DMS 273 (cell line): Measurements from ENCODE around the gene STAT2.
A peak's percentile ranks its signal among the peaks of the same experiment; 100 is the strongest.
"Not testable (repeated sequence)": the region's sequence is repeated elsewhere in the genome, so short reads cannot be mapped to it uniquely, and the experiment has no call there.

Source experiments
- DNase-seq: peaks from one replicate; lab custom pipeline; 2025; ENCODE audit not compliant: unreplicated experiment; lab: John Stamatoyannopoulos, UW

Gene STAT2

GRCh38 chr12:56332512-56333196, 27.3 kb downstream of the STAT2 start:
- no peak for DNase-seq

GRCh38 chr12:56330936-56331490, 28.9 kb downstream of the STAT2 start:
- DNase-seq = no peak

GRCh38 chr12:56326533-56326932, 33.4 kb downstream of the STAT2 start:
- no peak for DNase-seq

DNA sequence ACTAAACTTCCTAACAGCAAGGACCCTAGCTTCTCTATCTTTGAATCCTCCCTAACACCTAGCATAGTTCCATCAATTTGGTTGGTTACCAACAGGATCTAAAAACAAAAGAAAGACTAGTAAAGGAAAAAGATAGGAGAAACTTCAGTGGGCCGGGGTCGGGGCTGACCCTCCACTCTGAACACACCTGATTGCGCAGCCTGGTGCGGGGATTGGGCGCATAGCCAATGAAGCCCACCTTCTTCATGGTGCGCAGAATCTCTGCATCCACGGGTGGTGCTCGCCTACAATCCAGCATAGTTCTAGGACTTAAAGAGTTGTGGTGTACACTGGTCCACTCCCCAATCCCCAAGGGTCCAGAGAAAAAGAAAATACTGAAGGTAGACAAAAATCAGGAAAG, 33.8 kb downstream of the STAT2 start:
- no peak for DNase-seq

- no peak for DNase-seq
Observed at GRCh38 chr12:56324206-56324605, 35.7 kb downstream of the STAT2 start.

GRCh38 chr12:56321610-56322009, 38.3 kb downstream of the STAT2 start:
- not testable (repeated sequence) for DNase-seq

DNA sequence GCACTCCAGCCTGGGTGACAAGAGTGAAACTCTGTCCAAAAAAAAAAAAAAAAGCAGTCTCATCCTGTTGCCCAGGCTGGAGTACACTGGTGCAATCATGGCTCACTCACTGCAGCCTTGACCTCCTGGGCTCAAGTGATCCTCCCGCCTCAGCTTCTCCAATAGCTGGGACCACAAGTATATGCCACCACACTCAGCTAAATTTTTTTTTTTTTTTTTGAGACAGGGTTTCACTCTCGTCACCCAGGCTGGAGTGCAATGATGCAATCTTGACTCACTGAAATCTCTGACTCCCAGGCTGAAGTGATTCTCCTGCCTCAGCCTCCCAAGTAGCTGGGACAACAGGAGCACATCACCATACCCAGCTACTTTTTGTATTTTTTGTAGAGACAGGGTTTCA, 38.9 kb downstream of the STAT2 start:
- no peak for DNase-seq

DNA sequence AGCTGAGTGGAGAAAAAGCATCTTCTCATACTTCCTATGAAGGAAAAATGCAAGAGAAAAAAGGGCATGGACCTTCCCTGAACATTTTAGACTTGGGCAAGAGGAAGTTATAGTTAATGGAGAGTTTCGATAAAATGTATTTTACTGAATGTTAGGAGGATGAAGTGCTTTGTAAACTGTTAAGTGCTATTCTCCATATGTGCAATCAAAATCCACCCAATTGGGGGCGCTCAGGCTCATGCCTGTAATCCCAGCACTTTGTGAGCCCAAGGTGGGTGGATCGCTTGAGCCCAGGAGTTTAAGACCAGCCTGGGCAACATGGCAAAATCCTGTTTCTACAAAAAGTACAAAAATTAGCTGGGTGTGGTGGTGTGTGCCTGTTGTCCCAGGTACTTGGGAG, 42.2 kb downstream of the STAT2 start:
- DNase-seq = no peak

- peak; percentile 97 for DNase-seq
Observed at GRCh38 chr12:56315622-56316473, 44.1 kb downstream of the STAT2 start, which contains the start of gene CNPY2. TSS of gene CNPY2 (minus strand) at chr12:56315988. CDS start at chr12:56315217, 771 bp downstream.

DNA sequence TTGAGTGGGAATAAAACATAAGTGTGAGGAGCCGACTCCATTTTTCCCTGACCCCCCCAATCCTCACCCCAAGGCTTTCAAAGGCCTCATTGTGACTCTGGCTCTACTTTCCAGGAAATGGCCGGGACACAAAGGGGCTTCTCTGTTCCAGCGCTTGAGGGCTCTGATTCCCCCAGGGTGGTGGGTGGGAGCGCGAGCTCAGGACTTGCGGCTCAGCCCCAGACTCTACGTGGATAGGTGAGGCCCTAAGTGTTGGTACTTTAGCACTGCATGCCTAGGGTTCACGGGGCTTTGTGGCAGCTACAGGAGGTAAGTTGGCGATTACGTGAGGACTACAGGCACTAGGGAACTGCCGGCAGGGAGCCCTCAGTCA, 44.7 kb downstream of the STAT2 start:
- no peak for DNase-seq

- no peak for DNase-seq
Observed at GRCh38 chr12:56311003-56311402, 48.9 kb downstream of the STAT2 start.

GRCh38 chr12:56308714-56309113, 51.2 kb downstream of the STAT2 start:
- DNase-seq = no peak

DNA sequence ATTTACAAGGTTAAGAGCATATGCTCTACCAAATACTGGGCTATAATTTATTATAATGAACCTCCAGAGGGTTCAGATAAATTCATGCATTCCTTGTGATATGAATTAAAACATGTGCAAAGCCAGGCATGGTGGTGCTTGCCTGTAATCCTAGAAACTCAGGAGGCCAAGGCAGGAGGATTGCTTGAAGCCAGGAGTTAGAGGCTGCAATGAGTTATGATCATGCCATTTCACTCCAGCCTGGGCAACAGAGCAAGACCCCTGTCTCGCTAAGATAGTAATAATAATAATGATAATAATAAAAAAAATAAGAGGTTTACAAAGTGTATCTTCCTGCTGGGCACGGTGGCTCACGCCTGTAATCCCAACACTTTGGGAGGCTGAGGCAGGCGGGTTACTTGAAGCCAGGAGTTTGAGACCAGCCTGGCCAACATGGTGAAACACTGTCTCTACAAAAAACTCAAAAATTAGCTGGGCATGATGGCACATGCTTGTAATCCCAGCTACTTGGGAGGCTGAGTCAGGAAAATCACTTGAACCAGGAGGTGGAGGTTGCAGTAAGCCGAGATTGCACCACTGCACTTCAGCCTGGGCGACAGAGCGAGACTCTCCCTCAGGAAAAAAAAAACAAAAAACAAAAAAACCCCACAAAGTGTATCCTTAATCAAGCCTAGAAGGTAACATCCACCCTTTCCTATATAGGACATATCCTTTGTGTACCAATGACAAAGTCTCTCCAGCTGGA, 52.5 kb downstream of the STAT2 start:
- no peak for DNase-seq

DNA sequence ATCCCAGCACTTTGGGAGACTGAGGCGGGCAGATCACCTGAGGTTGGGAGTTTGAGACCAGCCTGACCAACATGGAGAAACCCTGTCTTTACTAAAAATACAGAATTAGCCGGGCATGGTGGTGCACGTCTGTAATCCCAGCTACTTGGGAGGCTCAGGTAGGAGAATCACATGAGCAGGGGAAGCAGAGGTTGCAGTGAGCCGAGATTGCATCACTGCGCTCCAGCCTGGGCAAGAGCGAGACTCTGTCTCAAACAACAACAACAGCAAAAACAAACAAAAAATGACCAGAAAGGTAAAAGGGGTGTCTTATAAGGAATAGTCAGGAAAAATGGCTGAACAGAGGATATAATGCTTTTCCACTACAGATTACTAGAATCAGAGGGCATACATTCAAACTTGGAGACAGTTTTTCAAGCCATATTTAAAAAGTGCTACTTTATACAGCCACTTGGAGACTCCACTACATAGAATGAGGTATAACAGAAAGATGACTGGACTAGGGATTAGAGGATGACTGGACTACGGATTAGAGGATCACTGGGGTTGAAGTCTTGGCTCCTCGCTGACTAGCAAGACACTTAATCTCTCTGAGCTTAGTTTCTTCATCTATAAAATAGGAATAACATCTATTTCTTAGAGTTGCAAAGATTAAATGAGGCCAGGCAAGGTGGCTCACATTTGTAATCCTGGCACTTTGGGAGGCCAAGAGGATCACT, 54.9 kb downstream of the STAT2 start:
- no peak for DNase-seq

GRCh38 chr12:56304276-56304675, 55.6 kb downstream of the STAT2 start:
- no peak for DNase-seq

DNA sequence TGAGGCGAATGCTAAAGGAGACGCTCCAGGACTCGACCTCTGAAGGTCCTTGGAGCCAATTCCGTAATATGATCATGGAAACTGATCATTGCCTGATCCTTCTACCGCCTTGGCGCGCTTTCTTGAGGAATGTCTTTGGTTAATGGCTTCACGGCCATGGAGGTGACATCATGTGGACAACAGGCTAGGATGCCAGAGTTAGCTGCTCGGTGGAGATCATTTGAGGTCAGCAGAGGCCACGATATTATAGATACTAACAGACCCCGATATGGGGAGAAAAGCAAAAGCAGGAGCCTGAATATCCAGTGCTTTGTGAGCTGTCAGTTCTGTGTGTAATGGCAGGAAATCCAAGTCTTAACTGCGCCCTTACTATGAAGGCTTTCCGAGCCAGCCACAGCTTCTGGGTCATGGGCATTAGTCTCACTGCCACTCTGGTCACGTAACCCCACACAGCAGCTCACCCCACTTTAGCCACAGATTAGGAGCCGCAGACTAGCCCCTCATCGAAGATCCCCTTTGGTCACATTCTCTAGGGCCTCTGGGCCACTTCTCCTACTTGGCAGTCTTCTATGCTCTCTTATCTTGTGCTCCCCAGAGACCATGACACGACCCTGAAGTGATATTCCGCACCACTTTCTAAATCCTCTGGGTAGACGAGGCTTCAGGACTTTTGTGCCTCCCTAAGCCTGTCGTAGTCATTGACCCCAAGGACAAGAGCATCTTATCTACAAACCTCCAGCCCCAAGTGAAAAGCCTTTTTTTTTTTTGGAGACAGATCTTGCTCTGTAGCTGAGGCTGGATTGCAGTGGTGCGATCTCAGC, 59.1 kb downstream of the STAT2 start:
- no peak for DNase-seq

DNA sequence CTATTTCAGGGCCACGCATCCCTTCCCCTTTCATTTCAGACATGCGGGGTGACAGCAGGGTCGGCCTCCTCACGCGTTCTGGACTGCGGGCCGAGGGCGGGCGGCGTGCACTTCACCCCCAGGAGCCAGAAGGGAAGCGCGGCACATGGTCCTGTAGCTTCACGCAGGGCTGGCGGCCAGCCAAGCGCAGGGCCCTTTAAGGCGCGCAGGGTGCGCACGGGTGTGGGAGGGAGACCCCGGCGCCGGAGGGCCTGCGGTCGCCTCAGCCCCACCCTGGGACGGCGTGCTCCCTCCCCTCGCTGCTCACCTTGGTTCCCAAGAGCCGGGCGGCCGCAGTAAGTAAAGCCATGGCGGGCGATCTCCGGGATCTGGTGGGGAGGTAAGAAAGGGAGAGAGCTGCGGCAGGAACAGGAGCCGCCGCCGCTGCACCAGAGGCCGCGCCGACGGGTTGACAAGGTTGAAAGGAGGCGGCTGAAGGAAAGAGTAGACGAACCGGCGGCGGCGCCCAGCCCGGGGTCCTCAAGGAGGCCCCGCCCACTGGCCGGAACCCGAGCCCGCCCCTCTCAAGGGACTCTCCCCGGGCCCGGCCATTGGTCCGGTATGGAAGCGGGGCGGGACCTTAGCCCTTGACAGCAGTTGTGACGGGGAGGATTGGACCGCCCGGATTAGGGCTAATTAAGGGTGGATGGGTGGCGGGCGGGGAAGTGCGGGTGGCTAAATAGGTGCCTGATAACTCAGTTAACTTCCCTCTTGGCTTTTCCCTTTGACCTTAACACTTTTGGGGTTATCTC, 59.9 kb downstream of the STAT2 start, which contains the start of gene CS:
Gene CS, minus strand, starts transcription at position 478 of the 791 bp plus-strand sequence. Its CDS starts 129 bp downstream, at position 349.
- peak; percentile 98 for DNase-seq

DNA sequence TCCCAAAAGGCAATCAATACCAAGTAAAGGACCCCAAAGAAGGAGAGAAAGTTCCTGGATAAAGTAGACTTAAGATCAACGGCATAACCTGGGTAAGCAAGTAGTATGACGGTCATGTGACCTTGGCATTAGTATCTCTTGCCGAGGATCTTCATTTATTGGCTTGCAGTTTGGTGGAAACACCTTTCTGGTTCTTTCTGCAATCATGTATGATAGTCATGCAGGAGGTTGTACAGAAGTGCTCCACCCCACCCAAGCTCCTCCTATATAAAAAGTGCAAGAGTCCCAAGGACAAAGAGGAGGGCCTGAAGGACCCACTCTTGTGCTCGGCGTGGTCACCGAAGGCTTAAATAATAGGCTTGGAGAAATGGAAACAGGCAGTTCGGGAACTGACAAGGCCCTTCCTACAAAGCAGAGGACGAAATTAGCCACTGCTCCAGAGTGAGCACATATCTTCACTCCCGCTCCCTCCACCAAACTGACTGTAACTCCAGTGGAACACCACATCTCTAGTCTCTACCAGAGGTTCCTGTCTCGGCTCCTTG, 60.5 kb downstream of the STAT2 start:
- DNase-seq = peak; percentile 37

DNA sequence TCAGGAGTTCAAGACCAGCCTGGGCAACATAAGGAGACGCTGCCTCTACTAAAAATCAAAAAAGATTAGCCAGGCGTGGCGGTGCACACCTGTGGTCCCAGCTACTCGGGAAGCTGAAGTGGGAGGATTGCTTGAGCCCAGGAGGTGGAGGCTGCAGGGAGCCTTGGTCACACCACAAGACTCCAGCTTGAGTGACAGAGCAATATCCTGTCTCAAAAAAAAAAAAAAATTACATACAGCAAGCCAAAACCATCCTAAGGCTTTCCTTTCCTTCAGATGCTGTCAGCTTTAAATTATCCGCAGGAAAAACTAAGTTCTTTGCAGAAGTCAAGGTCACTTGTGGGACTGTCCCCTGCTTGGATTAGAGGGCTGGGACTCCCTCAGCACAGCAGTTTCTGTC, 61.1 kb downstream of the STAT2 start:
- no peak for DNase-seq
